Measurements from ENCODE around the gene RGS1. TPM values are rescaled to one million over a fixed set of nuclear protein-coding genes. Genes with fewer than 3 reads are reported as not detected.

RGS1 gene
- total and polyA plus RNA-seq, 2 of the 8 experiments (the other 6 are each of a cell fraction or from before 2014, with no cell fraction given) = not detected

GRCh38 chr1:192602757-192603156, 27.2 kb downstream of the RGS1 start (continued):
- TF ChIP-seq, protein P1, sequence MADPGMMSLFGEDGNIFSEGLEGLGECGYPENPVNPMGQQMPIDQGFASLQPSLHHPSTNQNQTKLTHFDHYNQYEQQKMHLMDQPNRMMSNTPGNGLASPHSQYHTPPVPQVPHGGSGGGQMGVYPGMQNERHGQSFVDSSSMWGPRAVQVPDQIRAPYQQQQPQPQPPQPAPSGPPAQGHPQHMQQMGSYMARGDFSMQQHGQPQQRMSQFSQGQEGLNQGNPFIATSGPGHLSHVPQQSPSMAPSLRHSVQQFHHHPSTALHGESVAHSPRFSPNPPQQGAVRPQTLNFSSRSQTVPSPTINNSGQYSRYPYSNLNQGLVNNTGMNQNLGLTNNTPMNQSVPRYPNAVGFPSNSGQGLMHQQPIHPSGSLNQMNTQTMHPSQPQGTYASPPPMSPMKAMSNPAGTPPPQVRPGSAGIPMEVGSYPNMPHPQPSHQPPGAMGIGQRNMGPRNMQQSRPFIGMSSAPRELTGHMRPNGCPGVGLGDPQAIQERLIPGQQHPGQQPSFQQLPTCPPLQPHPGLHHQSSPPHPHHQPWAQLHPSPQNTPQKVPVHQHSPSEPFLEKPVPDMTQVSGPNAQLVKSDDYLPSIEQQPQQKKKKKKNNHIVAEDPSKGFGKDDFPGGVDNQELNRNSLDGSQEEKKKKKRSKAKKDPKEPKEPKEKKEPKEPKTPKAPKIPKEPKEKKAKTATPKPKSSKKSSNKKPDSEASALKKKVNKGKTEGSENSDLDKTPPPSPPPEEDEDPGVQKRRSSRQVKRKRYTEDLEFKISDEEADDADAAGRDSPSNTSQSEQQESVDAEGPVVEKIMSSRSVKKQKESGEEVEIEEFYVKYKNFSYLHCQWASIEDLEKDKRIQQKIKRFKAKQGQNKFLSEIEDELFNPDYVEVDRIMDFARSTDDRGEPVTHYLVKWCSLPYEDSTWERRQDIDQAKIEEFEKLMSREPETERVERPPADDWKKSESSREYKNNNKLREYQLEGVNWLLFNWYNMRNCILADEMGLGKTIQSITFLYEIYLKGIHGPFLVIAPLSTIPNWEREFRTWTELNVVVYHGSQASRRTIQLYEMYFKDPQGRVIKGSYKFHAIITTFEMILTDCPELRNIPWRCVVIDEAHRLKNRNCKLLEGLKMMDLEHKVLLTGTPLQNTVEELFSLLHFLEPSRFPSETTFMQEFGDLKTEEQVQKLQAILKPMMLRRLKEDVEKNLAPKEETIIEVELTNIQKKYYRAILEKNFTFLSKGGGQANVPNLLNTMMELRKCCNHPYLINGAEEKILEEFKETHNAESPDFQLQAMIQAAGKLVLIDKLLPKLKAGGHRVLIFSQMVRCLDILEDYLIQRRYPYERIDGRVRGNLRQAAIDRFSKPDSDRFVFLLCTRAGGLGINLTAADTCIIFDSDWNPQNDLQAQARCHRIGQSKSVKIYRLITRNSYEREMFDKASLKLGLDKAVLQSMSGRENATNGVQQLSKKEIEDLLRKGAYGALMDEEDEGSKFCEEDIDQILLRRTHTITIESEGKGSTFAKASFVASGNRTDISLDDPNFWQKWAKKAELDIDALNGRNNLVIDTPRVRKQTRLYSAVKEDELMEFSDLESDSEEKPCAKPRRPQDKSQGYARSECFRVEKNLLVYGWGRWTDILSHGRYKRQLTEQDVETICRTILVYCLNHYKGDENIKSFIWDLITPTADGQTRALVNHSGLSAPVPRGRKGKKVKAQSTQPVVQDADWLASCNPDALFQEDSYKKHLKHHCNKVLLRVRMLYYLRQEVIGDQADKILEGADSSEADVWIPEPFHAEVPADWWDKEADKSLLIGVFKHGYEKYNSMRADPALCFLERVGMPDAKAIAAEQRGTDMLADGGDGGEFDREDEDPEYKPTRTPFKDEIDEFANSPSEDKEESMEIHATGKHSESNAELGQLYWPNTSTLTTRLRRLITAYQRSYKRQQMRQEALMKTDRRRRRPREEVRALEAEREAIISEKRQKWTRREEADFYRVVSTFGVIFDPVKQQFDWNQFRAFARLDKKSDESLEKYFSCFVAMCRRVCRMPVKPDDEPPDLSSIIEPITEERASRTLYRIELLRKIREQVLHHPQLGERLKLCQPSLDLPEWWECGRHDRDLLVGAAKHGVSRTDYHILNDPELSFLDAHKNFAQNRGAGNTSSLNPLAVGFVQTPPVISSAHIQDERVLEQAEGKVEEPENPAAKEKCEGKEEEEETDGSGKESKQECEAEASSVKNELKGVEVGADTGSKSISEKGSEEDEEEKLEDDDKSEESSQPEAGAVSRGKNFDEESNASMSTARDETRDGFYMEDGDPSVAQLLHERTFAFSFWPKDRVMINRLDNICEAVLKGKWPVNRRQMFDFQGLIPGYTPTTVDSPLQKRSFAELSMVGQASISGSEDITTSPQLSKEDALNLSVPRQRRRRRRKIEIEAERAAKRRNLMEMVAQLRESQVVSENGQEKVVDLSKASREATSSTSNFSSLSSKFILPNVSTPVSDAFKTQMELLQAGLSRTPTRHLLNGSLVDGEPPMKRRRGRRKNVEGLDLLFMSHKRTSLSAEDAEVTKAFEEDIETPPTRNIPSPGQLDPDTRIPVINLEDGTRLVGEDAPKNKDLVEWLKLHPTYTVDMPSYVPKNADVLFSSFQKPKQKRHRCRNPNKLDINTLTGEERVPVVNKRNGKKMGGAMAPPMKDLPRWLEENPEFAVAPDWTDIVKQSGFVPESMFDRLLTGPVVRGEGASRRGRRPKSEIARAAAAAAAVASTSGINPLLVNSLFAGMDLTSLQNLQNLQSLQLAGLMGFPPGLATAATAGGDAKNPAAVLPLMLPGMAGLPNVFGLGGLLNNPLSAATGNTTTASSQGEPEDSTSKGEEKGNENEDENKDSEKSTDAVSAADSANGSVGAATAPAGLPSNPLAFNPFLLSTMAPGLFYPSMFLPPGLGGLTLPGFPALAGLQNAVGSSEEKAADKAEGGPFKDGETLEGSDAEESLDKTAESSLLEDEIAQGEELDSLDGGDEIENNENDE (IDR thresholded peaks at IDR 0.05; ENCODE audit: insufficient replicate concordance, low read length) = no peak
- TF ChIP-seq EP300 (IDR thresholded peaks at IDR 0.05; ENCODE audit: borderline replicate concordance in 1 of 2, low read depth in 2 of 2, low read length in 2 of 2) (no peak), GABPA (IDR thresholded peaks at IDR 0.05; ENCODE audit: borderline replicate concordance, insufficient read depth, low read length) (no peak), FOSL1 (IDR thresholded peaks at IDR 0.05; ENCODE audit: insufficient read depth, low read depth, low read length) (no peak), KDM5A (IDR thresholded peaks at IDR 0.05; ENCODE audit: low read length) (no peak)
